AG20443 (cell line): ENCODE results near the gene ADGRG6.
"Not testable (repeated sequence)": the region's sequence is repeated elsewhere in the genome, so short reads cannot be mapped to it uniquely, and the experiment has no call there.

Experiments
- DNase-seq: peaks from one replicate; pipeline ENCODE4 v3.0.0; 2012; ENCODE audit warnings: low spot score, mixed read lengths

ADGRG6 gene

GRCh38 chr6:142444881-142445301 lies 143.1 kb downstream of the ADGRG6 start:
- no peak for DNase-seq

- DNase-seq: no peak
These were observed 144.4 kb downstream of the ADGRG6 start for GRCh38 chr6:142446168-142446567.

GRCh38 chr6:142446576-142446975 lies 144.8 kb downstream of the ADGRG6 start:
- DNase-seq: no peak

GRCh38 chr6:142448091-142448729 lies 146.4 kb downstream of the ADGRG6 start:
- no peak for DNase-seq

DNA sequence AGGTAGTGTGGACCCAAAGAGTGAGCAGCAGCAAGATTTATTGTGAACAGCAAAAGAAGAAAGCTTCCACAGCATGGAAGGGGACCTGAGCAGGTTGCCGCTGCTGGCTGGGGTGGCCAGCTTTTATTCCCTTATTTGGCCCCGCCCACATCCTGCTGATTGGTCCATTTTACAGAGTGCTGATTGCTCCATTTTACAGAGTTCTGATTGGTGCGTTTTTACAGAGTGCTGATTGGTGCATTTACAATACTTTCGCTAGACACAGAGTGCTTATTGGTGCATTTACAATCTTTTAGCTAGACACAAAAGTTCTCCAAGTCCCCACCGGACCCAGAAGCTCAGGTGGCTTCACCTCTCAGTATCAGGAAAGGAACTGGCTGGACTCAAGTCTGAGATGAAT lies 149.0 kb downstream of the ADGRG6 start:
- not testable (repeated sequence) for DNase-seq

GRCh38 chr6:142452993-142453392 lies 151.2 kb downstream of the ADGRG6 start:
- DNase-seq: no peak

DNA sequence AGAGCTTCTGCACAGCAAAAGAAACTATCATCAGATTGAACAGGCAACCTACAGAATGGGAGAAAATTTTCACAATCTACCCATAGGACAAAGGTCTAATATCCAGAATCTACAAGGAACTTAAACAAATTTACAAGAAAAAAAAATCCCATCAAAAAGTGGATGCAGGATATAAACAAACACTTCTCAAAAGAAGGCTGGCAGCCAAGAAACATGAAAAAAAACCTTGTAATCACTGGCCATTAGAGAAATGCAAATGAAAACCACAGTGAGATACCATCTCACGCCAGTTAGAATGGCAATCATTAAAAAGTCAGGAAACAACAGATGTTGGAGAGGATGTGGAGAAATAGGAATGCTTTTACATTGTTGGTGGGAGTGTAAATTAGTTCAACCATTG lies 152.4 kb downstream of the ADGRG6 start:
- DNase-seq: not testable (repeated sequence)

- DNase-seq: not testable (repeated sequence)
These were observed 153.0 kb downstream of the ADGRG6 start for GRCh38 chr6:142454848-142455247.

GRCh38 chr6:142455957-142456589 lies 154.3 kb downstream of the ADGRG6 start:
- DNase-seq: no peak

DNA sequence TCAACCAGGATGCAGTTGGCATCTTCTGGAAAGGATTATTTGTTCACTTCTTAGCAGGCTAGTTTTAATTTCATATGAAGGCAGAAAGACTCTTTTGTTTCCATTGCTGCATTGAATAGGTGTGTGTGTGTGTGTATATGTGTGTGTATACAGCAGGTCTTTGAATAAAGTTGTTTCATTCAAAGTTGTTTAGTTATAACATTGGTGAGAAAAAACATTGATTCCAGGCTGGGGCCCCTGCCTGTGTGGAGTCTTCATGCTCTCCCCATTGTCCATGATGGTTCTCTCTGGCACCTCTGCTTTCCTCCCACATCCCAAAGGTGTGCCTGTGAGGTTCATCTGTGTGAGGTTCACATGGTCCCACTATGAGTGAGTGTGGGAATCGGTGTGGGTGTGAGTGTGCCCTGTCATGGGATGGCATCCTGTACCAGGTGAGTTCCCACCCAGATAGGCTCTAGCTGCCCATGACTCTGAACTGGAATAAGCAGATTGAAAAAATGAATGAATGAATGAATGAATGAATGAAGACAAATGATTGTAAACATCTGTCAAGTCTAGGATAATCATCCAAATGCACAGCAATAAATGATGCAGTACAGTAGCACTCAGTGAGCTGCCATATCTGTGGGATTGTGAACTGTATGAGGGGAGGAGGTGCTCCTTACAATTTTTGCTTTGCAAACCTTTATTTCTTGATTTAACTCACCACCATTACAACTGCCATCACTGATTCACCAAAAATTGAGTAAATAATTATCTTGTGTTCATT lies 156.0 kb downstream of the ADGRG6 start:
- DNase-seq: no peak

DNA sequence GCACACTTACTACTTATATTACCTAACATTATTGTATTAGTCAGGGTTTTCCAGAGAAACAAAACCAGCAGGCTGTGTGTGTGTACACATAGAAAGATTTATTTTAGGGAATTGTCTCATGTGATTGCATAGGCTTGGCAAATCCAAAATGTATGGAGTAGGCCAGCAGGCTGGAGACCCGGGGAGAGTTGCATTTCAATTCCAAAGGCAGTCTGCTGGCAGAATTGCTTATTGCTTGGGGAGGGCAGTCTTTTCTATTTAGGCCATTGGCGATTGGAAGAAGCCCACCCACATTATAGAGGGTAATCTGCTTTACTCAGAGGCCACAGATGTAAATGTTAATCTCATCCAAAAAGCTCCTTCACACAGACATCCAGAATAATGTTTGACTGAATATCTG lies 157.0 kb downstream of the ADGRG6 start:
- DNase-seq: no peak

- peak; percentile 18 for DNase-seq
These were observed 157.5 kb downstream of the ADGRG6 start for GRCh38 chr6:142459271-142459670.

DNA sequence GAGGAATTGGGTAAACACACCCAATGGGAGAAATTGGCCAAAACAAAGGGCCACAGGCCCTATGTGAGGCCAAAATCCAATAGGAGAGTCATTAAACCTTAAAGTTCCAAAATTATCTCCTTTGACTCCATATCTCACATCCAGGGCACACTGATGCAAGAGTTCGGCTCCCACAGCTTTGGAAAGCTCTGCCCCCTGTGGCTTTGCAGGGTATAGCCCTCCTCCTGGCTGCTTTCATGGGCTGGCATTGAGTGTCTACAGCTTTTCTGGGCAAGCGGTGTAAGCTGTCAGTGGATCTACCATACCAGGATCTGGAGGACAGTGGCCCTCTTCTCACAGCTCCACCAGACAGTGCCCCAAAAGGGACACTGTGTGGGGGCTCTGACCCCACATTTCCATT lies 160.5 kb downstream of the ADGRG6 start:
- DNase-seq: no peak

DNA sequence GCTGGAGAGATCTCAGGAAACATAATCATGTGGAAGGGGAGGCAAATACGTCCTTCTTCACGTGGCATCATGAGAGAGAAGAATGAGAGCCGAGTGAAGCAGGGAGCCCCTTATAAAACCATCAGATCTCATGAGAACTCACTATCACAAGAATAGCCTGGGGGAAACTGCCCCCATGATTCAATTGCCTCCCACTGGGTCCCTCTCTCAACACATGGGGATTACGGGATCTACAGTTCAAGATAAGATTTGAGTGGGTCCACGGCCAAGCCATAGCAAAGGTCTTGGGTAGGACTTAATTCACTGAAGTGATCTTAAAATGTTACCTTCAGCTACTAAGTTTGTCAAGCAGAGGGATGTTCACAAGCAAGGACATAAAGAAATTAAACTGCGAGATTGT lies 162.2 kb downstream of the ADGRG6 start:
- no peak for DNase-seq

DNA sequence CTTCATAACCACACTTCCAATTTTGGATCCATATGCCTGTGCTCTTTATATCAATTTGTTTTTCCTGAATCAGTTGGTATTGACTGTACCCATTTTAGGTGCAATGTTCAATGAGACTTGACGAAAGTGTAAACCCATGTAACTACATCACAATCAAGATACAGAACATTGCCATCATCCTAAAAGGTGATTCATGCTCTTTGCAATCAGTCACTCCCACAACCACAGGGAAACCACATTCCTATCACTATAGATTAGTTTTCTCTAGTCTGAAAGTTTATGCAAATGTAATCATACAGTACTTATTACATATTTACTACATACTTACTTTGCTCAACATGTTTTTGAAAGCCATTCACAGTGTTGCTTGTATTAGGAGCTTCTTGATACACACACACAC lies 167.4 kb downstream of the ADGRG6 start:
- DNase-seq: no peak

DNA sequence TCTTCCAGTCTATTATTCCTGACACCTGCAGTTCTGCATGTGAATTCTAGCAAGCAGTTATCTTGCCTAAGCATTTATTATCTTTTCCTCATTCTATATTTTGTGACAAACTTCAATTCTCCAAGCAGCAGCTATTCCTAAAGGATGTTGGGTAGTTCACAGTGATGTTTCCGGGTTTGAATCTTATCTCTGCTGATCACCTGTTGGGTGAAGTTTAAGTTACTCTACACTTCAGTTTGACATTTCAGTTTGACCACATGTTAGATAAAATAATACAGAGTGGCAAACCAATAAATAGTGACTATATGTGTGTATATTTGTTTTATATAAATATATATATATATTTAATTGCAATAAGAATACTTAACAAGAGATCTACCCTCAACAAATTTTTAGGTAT lies 168.6 kb downstream of the ADGRG6 start:
- no peak for DNase-seq

GRCh38 chr6:142474531-142475289 lies 172.9 kb downstream of the ADGRG6 start:
- peak; percentile 57 for DNase-seq

DNA sequence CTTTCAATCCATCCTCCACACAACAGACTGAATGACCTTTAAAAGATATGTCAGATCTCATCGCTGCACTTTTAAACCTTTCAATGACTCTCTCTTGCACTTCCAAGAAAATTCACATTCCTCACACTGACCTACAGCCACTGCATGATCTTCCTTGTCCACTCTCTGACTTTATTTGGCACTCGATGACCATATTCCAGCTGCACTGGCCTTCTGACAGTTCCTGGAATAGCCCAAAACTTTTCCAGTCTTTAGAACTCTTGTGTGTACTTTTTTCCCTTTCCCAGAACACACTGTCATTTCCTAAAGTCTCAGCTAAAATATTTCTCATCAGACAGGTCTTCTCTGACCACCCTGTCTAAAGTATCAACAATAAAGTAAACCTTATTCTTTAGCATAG lies 174.6 kb downstream of the ADGRG6 start:
- no peak for DNase-seq

- peak; percentile 29 for DNase-seq
These were observed 176.3 kb downstream of the ADGRG6 start for GRCh38 chr6:142478117-142478516.

DNA sequence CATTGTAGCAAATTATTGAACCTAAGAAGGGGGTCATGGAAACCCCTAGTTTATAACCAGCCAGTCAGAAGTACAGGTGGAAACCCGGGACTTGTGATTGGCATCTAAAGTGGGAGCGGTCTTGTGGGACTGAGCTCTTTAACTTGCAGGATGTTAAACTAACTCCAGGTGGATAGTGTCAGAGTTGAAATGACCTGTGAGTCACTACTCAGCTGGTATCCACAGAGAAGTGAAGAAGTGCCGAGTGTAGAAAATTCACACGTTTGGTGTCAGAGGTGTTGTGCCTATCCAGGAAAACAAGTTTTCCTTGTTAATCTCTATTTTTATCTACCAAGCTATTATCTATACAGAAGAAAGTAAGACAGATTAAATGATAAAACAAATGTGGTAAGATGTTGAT lies 179.7 kb downstream of the ADGRG6 start:
- DNase-seq: no peak

DNA sequence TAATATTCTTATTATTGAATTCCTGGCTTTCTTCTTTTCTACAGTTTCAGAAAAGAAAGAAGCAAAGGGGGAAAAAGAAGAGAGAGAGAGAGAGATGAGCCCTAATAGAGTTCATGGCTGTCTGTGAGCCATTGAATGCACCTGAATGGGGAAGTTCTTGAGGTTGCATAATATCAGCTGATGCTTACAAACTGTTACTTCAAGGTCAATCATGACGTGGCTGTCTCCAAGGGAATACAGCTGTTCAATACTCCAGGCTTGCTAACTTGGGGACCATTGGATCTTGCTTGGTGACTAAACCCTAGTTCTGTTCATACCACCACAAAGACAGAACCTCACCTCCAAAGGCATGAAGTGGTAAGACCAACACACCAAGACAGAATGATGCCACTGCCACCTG lies 180.4 kb downstream of the ADGRG6 start:
- no peak for DNase-seq

DNA sequence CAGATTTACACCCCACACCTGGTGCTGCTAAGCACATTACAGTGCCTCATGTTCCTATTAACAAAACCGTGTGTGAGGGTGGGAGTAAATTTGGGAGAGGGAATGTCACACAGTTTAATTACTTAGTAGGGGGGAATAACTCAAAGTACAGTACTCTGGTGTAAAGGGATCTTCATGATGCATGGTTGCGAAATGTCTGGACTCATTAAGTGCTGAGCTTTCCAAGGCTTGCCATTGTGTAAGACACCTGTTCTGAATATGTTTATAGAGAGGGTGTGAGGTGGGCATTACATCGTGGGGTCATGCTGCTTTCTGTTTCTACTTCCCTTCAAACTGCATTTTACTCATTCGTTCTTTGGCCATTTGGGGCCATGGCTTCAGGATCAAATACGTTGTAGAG lies 181.2 kb downstream of the ADGRG6 start:
- DNase-seq: no peak

- peak; percentile 18 for DNase-seq
These were observed 183.4 kb downstream of the ADGRG6 start for GRCh38 chr6:142485256-142485655.
